Neural crest cell (in vitro differentiated cells): ENCODE measurements around the gene HMGA1. TPM values are rescaled to one million over a fixed set of nuclear protein-coding genes. Genes with fewer than 3 reads are reported as not detected.
A peak's percentile ranks its signal among the peaks of the same experiment; 100 is the strongest.
"Not testable (repeated sequence)": the region's sequence is repeated elsewhere in the genome, so short reads cannot be mapped to it uniquely, and the experiment has no call there.

Experiments used
- DNase-seq: peaks from one replicate; pipeline ENCODE4 v3.0.0; 2021; ENCODE audit warnings: low read depth, mixed read lengths, low spot score
- H3K27ac Mint-ChIP-seq: one replicate; pipeline ENCODE4 v1.8.0; 2021; ENCODE audit warnings: mild to moderate bottlenecking, mixed read lengths; ENCODE audit not compliant: unreplicated experiment
- H3K27me3 Mint-ChIP-seq: 2 replicates; pipeline ENCODE4 v1.8.0; 2021; ENCODE audit warnings: low read depth, mild to moderate bottlenecking, mixed read lengths
- H3K36me3 Mint-ChIP-seq: 2 replicates; pipeline ENCODE4 v1.8.0; 2021; ENCODE audit warnings: low read depth, mild to moderate bottlenecking, mixed read lengths
- H3K4me1 Mint-ChIP-seq: 2 replicates; pipeline ENCODE4 v1.8.0; 2021; ENCODE audit warnings: mixed read lengths
- H3K4me3 Mint-ChIP-seq: one replicate; pipeline ENCODE4 v1.8.0; 2021; ENCODE audit warnings: mild to moderate bottlenecking, mixed read lengths
- H3K9me3 Mint-ChIP-seq: 2 replicates; pipeline ENCODE4 v1.8.0; 2021; ENCODE audit warnings: mixed read lengths
- total RNA-seq: library from RNA; stranded (reverse); gene quantifications from 2 replicates; pipeline ENCODE4 v1.2.1, GENCODE V29; 2021
- TF ChIP-seq, protein P1 (sequence below): fragments of 200-600 bp; sonication (generic); conservative IDR thresholded peaks from 2 replicates; pipeline ENCODE4 v1.5.0; 2021; ENCODE audit warnings: antibody characterized with exemption, mild to moderate bottlenecking

HMGA1 gene
- total RNA-seq, 1 donor from 2014 or later: 1,143 TPM

DNA sequence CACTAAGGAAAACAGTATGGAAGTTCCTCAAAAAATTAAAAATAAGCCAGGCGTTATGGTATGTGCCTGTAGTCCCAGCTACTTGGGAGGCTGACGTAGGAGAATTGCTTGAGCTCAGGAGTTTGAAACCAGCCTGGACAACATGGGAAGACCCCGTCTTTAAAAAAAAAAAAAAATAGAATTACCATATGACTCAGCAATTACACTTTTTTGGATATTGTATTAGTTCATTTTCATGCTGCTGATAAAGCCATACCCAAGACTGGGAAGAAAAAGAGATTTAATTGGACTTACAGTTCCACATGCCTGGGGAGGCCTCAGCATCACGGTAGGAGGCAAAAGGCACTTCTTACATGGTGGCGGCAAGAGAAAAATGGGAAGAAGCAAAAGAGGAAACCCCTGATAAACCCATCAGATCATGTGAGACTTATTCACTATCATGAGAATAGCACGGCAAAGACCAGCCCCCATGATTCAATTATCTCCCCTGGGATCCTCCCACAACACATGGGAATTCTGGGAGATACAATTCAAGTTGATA is 22.9 kb downstream of the HMGA1 start:
- Mint-ChIP-seq H3K9me3 (peaks cover 12% of the 10 kb centered on the region), H3K4me1 (no peaks in the 10 kb centered on the region), H3K4me3 (no peak overlapping the region), H3K36me3 (peaks cover 20% of the 10 kb centered on the region), H3K27ac (peak overlapping the region; percentile 12), H3K27me3 (no peaks in the 10 kb centered on the region)
- DNase-seq: no peak
- TF ChIP-seq, protein P1, sequence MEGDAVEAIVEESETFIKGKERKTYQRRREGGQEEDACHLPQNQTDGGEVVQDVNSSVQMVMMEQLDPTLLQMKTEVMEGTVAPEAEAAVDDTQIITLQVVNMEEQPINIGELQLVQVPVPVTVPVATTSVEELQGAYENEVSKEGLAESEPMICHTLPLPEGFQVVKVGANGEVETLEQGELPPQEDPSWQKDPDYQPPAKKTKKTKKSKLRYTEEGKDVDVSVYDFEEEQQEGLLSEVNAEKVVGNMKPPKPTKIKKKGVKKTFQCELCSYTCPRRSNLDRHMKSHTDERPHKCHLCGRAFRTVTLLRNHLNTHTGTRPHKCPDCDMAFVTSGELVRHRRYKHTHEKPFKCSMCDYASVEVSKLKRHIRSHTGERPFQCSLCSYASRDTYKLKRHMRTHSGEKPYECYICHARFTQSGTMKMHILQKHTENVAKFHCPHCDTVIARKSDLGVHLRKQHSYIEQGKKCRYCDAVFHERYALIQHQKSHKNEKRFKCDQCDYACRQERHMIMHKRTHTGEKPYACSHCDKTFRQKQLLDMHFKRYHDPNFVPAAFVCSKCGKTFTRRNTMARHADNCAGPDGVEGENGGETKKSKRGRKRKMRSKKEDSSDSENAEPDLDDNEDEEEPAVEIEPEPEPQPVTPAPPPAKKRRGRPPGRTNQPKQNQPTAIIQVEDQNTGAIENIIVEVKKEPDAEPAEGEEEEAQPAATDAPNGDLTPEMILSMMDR: no peak

DNA sequence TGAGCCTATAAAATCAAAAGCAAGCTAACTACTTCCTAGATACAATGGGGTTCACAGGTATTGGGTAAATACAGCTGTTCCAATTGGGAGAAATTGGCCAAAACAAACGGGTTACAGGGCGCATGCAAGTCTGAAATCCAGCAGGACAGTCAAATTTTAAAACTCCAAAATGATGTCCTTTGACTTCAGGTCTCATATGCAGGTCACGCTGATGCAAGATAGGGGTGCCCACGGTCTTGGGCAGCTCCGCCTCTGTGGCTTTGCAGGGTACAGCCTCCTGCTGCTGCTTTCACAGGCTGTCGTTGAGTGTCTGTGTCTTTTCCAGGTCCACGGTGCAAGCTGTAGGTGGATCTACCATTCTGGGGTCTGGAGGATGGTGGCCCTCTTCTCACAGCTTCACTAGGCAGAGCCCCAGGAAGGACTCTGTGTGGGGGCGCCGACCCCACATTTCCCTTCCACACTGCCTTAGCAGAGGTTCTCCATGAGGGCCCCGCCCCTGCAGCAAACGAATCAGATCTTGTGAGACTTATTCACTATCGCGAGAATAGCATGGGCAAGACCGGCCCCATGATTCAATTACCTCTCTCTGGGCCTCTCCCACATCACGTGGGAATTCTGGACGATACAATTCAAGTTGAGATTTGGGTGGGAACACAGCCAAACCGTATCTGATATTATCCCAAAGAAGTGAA is 24.0 kb downstream of the HMGA1 start:
- Mint-ChIP-seq H3K27ac (no peak overlapping the region), H3K4me1 (no peaks in the 10 kb centered on the region), H3K27me3 (no peaks in the 10 kb centered on the region), H3K36me3 (peaks cover 20% of the 10 kb centered on the region), H3K4me3 (no peak overlapping the region), H3K9me3 (peaks cover 19% of the 10 kb centered on the region)
- no peak for DNase-seq
- TF ChIP-seq, protein P1: no peak

DNA sequence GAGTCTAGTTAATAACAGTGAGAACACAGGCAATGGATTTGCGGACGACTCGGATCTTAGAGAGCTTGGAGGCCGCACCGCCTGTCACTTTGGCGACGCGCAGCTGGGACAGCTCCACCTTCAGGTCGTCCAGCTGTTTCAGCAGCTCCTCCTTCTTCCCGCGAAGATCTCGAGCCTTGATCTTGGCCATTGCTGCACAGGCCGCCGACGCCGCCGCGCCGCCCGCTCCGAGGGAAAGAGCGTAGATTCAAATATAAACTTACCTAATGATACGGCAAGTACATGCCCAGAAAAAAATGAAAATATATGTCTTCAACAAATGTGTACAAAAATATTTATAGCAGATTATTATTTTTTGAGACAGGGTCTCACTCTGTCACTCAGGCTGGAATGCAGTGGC is 26.8 kb downstream of the HMGA1 start:
- not testable (repeated sequence) for H3K27me3 Mint-ChIP-seq, DNase-seq, H3K4me1 Mint-ChIP-seq, H3K4me3 Mint-ChIP-seq, H3K27ac Mint-ChIP-seq
- Mint-ChIP-seq H3K36me3 (peaks cover 20% of the 10 kb centered on the region), H3K9me3 (peaks cover 19% of the 10 kb centered on the region)

DNA sequence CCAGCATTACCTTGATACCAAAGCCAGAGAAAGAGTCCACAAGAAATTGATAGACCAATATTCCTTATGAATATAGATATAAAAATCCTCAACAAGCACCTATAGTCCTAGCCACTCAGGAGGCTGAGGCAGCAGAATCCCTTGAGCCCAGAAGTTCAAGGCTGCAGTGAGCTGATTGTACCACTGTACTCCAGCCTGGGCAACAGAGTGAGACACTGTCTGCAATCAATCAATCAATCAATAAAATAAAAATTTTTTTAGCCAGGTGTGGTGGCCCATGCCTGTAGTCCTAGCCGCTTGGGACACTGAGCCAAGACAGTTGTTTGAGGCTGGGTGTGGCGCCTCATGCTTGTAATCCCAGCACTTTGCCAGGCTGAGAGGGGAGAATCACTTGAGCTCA is 31.1 kb downstream of the HMGA1 start:
- DNase-seq: no peak
- TF ChIP-seq, protein P1: no peak
- peaks cover 9% of the 10 kb centered on the region for H3K36me3 Mint-ChIP-seq
- peaks cover 12% of the 10 kb centered on the region for H3K9me3 Mint-ChIP-seq
- no peaks in the 10 kb centered on the region for H3K27me3 Mint-ChIP-seq
- no peak overlapping the region for H3K27ac Mint-ChIP-seq
- no peak overlapping the region for H3K4me3 Mint-ChIP-seq
- peaks cover 4% of the 10 kb centered on the region for H3K4me1 Mint-ChIP-seq

DNA sequence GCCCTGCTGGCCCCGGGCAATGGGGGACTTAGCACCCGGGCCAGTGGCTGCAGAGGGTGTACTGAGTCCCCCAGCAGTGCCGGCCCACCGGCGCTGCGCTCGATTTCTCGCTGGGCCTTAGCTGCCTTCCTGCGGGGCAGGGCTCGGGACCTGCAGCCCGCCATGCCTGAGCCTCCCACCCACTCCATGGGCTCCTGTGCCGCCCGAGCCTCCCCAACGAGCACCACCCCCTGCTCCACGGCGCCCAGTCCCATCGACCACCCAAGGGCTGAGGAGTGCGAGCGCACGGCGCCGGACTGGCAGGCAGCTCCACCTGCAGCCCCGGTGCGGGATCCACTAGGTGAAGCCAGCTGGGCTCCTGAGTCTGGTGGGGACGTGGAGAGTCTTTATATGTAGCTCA is 32.5 kb downstream of the HMGA1 start:
- not testable (repeated sequence) for DNase-seq, H3K4me3 Mint-ChIP-seq, H3K27me3 Mint-ChIP-seq, H3K36me3 Mint-ChIP-seq, H3K27ac Mint-ChIP-seq, H3K4me1 Mint-ChIP-seq, H3K9me3 Mint-ChIP-seq

DNA sequence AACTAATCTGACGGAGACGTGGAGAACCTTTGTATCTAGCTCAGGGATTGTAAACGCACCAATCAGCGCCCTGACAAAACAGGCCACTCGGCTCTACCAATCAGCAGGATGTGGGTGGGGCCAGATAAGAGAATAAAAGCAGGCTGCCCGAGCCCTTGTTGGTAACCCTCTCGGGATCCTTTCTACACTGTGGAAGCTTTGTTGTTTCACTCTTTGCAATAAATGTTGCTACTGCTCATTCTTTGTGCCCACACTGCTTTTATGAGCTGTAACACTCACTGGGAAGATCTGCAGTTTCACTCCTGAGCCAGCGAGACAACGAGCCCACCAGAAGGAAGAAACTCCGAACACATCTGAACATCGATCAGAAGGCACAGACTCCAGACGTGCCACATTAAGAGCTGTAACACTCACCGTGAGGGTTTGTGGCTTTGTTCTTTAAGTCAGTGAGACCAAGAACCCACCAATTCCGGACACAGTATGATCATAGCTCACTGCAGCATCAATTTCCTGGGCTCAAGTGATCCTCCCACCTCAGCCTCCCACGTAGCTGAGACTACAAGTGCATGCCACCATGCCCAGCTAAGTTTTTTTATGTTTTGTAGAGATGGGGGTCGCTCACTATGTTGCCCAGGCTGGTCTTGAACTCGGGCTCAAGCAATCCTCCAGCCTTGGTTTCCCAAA is 33.1 kb downstream of the HMGA1 start:
- H3K4me1 Mint-ChIP-seq, H3K9me3 Mint-ChIP-seq, DNase-seq, H3K27me3 Mint-ChIP-seq, H3K36me3 Mint-ChIP-seq, H3K4me3 Mint-ChIP-seq: not testable (repeated sequence)
- H3K27ac Mint-ChIP-seq: peak overlapping the region; percentile 59
